ENCODE measurements around the gene GCNT1.
"Not testable (repeated sequence)": the region's sequence is repeated elsewhere in the genome, so short reads cannot be mapped to it uniquely, and the experiment has no call there.

The GCNT1 gene

DNA sequence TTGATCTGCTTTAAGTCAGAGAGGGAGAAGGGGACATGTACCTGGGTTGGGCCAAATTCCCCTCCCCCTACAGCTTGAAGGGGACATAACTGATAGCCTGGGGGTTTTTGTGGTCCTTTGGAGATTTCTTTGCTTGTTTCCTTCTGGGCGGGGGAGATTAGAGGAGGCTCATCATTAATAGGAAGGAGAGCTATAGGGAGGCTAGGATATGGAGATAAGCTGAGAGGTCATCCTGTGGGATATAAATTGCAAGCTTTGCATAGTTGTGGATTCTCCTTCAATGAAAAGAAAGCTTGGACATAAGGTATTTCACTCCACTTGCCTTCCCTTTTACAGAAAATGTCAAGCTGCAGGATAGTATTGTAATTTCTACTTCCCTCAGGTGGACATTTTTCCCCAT lies 34.5 kb downstream of the GCNT1 start:
- DNase-seq, result not testable (repeated sequence)

DNA sequence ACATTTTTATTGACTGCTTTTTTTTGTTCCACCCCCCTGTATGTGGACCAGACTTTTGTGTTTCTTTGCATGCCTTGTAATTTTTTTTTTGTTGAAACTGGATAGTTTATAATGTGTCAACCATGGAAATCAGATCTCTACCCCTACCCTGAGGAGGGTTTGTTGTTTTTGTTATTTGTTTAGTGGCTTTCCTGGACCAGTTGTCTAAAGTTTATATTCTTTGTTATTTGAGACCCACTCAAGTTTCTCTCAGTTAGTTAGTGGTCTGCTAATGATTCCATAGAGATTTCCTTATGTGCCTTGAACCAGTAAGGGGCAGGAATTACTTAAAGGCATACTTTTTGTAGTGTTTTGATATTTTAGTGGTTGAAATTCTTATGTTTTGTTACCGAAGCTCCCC lies 41.1 kb downstream of the GCNT1 start:
- no peak for DNase-seq

DNA sequence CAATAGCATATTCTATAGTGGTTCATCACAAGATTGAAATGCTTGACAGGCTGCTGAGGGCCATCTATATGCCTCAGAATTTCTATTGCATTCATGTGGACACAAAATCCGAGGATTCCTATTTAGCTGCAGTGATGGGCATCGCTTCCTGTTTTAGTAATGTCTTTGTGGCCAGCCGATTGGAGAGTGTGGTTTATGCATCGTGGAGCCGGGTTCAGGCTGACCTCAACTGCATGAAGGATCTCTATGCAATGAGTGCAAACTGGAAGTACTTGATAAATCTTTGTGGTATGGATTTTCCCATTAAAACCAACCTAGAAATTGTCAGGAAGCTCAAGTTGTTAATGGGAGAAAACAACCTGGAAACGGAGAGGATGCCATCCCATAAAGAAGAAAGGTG lies 43.8 kb downstream of the GCNT1 start:
- DNase-seq, result no peak

DNA sequence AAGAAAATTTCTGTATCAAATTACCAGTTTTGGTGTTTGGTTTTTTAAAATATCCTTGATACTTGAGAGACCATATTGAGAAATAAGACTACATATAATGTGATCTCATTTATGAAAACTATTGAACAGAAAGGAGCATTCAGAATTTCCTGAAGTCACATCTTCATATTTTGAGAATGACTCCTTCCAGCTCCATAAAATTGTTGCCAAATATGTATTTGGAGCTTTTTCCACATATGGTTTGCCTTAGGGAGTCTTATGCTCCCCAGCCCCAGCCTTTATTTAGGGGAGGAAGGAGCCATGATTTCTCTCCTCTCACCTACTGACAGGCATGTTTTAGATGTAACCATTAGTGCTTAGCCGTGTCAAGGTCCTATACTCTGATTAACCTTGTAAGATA lies 51.1 kb downstream of the GCNT1 start:
- DNase-seq, result no peak

DNA sequence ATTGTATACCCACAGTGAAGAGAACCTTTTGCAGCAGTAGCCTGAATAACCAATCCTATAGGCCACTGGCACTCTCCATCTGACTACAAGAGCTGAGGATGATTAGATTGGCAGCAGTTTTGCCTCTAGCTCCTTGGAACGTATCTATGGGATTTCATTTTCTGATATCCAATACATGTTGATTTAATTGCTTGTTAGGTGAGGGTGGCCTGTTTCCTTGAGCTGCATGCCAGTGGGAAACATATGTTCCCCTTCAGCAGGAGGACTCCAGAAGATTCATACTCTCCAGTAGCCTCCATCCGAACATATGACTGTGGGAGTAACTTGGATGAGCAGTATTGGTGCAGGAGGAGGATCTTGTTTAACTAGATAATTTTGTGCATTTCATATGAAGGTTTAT lies 51.5 kb downstream of the GCNT1 start:
- DNase-seq, result no peak

DNA sequence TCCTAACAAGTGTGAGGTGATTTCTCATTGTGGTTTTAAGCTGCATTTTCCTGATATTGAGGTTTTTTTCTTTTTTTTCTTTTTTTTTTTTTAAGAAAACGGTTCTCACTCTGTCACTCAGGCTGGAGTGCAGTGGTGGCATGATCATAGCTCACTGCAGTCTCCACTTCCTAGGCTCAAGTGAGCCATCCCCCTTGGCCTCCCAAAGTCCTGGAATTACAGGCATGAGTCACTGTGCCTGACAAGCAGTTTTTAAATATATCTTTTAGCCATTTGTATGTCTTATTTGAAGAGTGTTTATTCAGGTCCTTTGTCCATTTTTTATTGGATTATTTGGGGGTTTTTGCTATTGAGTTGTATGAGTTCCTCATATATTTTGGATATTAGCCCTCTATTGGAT lies 53.8 kb downstream of the GCNT1 start:
- no peak for DNase-seq

DNA sequence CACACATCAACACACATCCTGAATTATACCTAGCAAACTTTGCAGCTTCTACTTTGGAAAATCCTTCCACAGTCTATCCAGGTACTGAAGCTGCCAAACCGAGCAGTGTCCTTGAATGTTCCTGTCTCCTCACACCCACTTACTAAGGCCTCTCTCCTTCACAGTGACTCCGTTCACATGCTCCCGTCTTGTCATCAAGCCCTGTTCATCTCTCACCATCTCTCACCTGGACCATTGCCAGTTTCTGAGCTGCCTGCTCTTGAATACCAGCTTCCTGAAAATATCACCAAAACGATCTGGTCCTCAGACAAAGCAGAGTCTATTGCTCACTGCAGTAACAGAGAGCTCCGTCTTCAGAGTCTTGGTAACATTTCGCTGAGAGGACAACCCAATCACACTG lies 57.4 kb downstream of the GCNT1 start:
- DNase-seq, result no peak

DNA sequence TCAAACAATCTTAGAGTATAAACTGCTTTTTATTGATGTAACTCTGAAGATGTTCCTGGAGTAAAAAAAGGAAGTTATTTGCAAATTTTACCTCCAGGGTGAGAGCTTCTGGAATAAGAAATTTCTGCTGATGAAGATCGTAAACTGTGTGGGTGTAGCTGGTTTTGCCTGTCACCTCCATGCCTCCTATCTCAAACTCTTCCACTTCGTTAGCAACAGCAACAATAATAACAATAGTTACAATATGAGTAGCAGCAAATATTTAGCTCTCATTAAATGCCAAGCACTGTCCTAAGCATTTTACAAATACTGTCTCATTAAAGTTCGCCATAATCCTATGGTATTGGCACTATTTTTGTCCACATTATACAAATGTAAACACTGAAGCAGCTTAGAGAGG lies 57.9 kb downstream of the GCNT1 start:
- no peak for DNase-seq

DNA sequence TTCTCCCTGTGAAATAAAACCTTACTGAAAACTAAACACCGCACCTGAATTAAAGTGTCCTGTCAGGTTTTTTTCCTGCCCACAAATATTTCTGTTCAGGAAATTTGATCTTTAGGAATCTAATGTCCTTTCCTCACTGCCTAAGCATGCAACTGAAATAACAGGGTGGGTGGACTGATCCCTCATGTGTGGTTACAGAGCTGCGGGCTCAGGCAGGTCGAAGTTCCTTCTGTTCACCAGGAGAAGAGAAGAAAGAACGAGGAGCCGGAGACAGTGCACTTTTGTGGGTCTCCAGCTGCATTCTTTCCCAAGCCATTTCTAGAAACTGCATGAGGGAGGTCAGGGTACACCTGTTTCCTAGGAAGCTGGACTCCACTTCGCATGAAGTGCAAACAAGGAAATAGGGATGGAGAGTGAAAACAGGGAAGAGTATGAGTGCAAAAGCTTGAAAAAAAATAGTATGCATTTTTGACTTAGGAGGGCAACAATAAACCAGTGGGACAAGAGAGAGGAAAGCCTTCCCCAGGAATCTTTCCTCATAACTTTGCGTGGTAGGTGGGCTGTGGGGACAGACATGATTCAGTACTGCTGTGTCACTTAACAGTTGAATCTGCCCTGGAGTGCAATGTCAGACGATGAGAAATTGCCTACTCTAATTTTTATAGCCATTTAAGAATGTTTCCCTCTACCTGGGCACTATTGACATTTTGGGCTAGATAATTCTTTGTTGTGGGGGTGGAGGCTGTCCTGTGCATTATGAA lies 60.3 kb downstream of the GCNT1 start:
- no peak for DNase-seq

DNA sequence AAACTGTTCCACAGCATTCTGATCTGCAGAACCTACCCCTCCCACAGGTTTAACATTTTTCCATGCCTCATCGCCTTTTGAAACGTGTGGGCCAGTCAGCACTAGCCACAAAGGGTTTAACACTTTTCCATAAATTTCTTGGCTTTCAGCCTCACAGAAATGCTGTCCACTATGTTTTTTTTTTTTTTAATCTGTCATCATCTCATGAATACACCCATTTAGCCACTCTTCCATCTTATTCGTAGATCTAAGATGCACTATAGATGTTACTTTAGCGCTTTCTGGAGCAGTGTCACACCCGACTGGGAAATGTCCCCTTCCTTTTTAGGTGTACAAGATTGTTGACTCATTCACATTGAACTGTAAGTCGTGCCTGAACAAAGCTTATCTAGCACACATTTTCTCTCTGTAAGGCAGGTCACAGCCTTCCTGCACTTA lies 62.3 kb downstream of the GCNT1 start:
- no peak for DNase-seq

DNA sequence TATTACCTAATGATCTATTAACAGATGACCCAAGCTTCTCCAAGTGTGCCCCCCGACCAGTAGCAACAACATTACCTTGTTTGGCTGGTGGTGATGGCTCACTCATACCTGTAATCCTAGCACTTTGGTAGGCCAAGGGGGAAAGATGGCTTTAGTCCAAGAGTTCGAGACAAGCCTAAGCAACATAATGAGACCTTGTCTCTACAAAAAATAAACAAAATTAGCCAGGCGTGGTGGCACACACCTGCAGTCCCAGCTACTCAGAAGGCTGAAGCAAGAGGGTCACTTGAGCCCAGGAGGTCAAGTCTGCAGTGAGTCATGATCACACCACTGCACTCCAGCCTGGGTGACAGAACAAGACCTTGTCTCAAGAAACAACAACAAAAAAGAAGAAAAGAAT lies 62.9 kb downstream of the GCNT1 start:
- peak; percentile 64 for DNase-seq

DNA sequence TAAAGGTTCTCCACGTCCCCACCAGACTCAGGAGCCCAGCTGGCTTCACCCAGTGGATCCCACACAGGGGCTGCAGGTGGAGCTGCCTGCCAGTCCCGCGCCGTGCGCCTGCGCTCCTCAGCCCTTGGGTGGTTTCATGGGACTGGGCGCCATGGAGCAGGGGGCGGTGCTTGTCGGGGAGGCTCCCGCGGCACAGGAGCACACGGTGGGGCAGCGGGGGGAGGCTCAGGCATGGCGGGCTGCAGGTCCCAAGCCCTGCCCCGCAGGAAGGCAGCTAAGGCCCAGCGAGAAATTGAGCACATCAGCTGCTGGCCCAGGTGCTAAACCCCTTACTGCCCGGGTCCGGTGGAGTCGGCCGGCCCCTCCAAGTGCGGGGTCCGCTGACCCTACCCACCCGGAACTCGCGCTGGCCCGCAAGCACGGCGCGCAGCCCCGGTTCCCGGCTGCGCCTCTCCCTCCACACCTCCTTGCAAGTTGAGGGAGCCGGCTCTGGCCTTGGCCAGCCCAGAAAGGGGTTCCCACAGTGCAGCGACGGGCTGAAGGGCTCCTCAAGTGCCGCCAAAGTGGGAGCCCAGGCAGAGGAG lies 64.7 kb downstream of the GCNT1 start:
- not testable (repeated sequence) for DNase-seq

DNA sequence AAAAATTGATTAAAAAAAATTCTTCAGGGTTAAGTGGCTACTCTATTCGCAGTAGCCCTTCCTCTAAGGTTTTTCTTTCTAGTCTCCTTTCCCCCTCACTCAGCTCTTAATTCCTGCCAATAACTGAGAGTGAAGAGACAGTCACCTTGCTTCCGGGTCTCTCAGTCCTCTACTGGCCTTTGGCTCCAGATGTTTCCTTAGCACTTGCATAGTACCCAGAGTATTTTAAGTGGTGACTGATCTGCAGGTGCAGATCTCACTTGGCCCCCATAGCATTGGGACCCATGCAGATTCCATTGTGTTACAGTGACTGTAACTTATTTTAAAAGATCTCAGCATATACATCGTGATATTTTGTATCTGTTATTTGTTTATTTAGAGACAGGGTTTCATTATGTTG lies 66.2 kb downstream of the GCNT1 start:
- no peak for DNase-seq

DNA sequence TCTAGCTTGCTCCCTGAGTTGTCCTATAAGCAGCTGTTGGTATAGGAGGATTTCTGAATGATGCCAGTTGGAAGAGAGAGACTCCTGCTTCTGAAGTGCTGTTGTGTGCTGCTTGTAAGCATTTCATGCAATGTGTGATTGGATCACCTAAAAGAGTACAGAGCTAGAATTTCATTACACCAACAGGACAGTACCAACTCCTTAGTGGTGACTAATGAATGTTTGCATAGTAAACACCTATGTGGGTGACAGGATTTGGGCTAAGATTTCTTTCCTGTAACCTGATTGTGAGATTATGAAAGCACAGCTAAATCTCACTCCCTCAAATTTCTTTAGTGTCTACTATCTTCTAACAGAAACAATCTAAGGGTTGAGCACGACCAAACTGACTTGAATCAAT lies 67.0 kb downstream of the GCNT1 start:
- no peak for DNase-seq

DNA sequence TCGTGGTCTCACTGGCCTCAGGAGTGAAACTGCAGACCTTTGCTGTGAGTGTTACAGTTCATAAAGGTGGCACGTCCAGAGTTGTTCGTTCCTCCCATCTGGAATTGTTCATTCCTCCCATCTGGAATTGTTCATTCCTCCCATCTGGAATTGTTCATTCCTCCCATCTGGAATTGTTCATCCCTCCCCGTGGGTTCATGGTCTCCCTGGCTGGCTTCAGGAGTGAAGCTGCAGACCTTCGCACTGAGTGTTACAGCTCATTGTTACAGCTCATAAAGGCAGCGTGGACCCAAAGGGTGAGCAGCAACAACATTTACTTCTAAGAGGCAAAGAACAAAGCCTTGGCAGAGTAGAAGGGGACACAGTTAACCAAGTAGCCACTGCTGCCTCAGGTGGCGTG lies 69.1 kb downstream of the GCNT1 start:
- DNase-seq, result no peak

DNA sequence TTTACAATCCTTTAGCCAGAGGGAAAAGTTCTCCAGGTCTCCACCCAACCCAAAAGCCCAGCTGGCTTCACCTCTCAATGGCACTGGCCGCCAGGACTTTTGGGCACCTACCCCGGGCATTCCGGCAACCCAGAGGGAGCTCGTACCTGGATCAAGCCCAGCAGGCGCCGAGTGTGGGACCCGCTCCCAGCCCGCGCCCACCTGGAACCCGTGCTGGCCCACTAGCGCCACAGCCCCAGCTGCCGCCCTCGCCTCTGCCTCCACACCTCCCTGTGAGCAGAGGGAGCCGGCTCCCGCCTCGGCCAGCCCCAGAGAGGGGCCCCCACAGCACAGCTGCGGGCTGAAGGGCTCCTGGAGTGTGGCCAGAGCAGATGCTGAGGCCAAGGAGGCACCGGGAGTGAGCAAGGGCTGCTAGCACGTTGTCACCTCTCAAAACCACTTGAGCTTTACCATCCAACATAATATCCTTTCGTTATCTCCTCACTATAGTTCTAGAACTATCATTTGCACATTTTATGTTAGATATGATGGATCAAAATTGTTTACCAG lies 69.7 kb downstream of the GCNT1 start:
- no peak for DNase-seq

DNA sequence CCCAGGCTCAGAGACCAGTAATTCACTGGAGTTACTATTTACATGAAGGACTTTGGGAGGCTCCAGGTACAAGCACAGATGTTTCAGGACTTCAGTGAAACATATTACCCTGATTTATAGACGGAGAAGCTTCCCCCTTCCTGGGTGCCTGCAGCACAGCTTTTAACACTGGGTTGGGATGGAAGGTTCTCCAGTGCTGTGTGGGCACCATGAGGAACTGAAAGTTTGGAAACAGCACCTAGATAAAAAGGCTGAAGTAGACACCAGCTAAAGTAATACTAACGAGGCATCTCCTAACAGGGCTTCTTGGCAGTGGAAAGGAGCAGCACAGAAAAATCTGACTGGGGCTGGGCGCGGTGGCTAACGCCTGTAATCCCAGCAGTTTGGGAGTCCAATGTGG lies 70.7 kb downstream of the GCNT1 start:
- DNase-seq, result no peak

DNA sequence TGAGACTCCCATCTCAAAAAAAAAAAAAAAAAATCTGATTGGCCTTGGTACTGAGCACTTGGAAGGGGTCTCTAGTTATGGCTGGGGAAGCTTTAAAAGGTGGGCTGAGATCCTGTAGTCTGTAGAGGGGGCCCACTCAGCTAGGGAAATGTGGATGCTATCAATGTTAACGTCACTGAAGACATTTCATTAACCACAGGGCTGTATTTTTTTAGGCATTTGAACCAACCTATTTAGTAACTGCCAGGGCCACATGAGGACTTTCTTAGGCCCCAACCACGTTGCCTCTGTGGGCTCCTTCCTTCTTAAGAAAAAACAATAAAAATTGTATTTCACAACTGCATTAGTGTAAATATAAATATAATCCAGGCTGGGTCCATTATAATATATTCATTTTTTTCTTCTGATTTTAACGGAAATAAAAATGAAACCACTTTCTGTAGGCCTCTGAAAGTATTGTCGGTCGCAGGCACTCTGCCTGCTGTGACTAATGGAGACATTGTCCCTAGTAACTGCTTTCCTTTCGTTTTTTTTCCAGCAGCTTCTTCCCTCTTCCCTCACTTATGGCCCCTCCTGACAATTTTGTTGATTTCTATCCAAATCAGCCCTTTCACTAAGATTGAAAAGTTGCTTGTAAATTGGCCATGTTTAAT lies 71.6 kb downstream of the GCNT1 start:
- DNase-seq, result no peak

DNA sequence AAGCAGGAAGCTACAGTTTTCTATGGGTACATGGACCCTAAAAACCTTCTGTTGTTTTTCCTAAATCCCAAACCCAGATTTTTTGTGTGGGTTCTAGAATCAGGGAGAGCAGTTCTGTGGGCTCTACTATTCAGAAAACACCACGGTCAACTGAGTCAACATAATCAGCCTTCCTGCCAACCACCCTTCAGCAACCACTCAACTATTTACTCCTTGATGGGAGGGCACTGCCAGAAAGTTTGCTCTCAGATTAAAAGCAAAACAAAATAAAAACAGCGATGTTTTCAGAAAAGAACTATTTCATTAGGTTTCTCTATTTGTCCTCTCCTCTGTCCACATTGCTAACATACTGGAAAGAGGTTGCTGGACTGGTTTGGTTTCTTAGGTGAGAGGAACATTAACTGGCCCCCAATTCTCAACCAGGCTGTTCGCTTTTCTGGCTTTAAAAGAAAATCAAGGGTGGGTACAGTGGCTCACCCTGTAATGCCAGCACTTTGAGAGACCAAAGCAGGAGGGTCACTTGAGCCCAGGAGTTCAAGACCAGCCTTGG lies 72.3 kb downstream of the GCNT1 start:
- DNase-seq, result no peak

DNA sequence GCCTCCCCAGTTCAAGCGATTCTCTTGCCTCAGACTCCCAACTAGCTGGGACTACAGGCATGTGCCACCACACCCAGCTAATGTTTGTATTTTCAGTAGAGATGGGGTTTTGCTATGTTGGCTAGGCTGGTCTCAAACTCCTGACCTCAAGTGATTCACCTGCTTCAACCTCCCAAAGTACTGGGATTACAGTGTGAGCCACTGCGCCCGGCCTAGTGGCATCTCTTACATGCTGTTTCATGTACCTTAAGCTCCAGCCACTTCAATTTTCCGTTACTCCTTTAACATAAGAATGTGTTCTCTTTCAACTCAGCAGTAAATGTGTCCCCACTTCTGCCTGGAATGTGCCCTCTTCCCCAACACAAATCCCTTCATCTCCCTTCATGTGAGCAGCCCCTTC lies 73.9 kb downstream of the GCNT1 start:
- DNase-seq, result not testable (repeated sequence)

DNA sequence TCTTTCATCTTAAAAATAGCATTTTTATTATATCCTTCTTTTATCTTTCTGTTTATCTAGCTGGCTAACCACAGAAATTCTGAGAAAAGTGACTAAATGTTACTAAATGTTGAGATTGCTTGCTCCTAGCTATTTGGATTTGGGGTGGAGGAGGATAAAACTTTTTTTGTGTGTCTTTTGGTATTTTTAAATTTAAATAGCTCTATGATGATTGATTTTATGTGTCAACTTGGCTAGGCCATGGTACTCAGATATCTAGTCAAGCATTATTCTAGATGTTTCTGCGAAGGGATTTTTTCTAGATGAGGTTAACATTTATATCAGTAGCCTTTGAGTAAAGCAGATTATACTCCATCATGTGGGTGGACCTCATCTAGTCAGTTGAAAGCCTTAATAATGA lies 75.0 kb downstream of the GCNT1 start:
- no peak for DNase-seq

DNA sequence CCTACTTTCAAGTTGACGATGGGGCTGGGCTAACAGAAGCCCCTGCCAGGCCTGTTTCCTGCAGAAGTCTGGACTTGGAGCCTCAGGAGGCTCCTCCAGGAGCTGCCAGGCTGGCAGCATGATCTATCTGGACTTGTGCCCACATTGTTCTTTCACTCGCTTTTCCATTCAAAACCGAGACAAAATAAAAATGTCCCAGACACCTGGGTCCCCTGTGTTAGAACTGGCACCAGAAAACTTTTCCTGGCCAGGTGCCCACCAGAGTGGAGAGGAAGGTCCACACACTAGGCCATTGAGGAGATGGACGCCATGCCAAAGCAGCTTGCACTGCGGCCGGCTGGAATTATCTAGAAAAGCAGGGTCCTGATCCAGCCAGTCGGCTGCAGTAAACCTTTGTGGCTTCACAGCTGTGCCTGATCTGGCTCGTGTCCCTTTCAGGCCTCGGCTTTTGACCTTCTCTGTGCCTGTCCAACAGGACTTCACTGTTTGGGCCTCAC lies 78.2 kb downstream of the GCNT1 start:
- DNase-seq, result no peak

DNA sequence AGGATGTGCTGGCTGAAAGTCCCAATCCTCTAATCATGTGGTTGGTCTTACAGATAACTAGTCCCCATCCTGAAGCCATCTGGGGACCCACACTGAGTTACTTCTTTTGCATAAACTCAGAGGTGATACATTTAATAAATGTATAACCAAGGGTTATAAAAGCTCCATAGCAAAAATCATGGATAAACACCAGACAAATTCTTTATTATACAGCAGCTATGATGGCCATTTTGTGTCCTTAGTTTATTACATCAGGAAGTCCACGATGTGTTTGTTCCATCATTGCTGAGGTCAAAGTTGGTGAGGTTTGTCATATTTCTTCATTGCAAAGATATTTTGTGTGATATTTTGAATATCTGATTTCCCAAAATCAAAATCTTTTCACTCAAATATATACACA lies 80.2 kb downstream of the GCNT1 start:
- DNase-seq, result no peak

DNA sequence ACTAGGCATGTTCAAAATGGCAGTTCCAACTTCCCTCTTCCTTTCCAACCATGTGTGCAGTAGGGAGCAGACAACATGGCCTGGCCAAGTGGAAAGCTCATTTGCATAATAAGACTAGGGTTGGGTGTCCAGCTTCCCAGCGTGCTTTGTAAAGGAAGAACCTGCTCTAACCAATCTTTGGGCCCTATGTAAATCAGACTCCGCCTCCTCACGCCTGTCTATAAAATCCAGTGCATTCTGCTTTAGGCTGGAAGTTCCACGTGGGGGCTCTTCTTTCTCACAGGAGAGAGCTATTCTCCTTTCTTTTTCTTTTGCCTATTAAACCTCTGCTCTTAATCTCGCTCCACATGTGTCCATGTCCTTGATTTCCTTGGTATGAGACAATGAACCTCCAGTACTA lies 83.4 kb downstream of the GCNT1 start:
- DNase-seq, result no peak

All from NCI-H2081 treated with DMSO at 0.1 percent for 48 hours (cell line).